ENCODE data around the gene WNT7A. TPM values are rescaled to one million over a fixed set of nuclear protein-coding genes. Genes with fewer than 3 reads are reported as not detected.

The WNT7A gene
- total RNA-seq, 1 experiment from 2014 or later = 1.3 TPM

GRCh38 chr3:13776253-13777050 lies 103.4 kb downstream of the WNT7A start:
- DNase-seq (ENCODE audit: low read depth) = no peak

GRCh38 chr3:13772885-13773745 lies 106.8 kb downstream of the WNT7A start:
- no peak for DNase-seq (ENCODE audit: low read depth)

GRCh38 chr3:13772321-13772745 lies 107.5 kb downstream of the WNT7A start:
- DNase-seq (ENCODE audit: low read depth) = no peak

DNA sequence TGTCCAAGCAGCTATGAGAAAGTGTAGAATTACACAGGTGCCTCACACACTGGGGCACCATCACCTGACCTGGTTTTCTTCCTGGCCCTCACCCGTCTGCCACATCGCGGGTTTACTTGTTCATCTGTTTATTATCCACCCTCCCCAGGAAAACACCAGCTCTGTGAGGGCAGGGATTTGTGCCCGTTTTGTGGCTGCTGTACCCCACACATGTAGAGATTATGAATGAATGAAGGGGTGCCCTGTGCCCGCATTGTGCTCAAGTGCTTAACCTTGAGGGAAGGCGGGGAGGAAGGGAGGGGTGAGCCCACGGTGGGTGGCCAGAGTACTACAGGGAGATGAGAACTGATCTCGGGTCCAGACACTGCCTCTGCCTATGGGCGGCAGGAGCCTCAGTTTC lies 108.4 kb downstream of the WNT7A start:
- no peak for DNase-seq (ENCODE audit: low read depth)

DNA sequence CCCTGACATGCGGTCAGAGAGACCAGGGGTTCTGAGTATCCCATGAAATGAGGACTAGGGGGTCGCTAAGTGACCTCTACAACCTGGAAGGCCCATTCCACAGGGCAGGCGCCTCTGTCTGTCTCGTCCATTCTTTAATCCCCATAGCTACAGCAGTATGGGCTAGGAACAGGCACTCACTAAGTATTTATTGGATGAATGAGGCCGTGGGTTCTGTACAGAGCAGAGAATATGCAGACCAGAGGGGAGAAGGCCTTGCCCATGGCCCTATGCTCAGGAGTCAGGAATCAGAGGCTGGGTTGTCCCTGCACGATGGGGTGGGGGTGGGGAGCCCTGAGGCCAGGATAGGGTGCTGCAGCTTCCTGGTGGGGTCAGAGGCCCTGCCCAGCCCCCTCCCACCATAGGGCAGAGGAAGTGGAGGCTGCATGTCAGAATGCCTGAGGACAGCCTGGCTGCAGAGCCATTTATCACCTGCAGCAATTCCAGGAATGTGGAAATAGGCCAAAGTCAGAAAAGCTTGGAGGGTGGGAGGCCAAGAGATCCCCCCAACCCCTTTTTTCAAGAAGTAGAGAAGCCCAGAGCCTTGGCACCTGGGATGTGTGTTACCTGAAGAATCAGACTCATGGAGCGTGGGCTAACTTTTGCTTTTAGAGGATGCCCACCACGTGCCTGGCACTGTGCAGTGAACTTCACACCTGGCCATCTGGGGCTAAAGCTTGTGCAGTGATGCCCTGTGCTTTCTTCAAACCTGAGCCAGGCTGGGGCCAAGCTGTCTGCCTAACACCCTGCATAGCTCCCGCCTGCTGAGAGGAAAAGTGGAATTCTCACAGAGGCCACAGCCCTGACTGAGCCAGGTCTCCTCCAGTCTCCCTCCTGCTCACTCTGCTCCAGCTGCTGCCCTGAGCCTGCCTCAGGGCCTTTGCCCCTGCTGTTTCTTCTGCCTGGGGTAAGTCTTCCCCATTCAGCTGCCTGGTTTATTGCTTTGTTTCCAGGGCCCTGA lies 109.4 kb downstream of the WNT7A start:
- peak; percentile 19 for DNase-seq (ENCODE audit: low read depth)

DNA sequence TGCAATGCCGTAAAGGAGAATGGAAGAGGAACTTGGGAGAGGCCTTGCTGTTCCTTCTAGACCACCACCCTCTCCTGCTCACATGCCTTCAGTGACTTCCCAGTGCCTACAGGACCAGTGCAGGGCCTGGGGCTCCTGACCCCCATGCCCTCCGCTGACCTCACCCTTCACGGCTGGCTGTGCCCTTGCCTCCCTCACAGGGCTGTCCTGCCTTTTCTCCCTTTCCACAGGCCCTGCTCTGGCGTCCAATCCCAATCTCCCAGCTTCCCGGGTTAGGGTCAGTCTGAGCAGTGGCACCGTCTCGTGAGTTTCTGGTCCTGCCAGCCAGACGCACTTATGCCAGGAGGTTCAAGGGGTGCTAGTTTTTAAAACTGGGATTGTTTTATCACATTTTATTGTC lies 110.4 kb downstream of the WNT7A start:
- DNase-seq (ENCODE audit: low read depth) = no peak

GRCh38 chr3:13768453-13768852 lies 111.4 kb downstream of the WNT7A start:
- DNase-seq (ENCODE audit: low read depth) = no peak

GRCh38 chr3:13767896-13768295 lies 112.0 kb downstream of the WNT7A start:
- DNase-seq (ENCODE audit: low read depth) = no peak

GRCh38 chr3:13767030-13767429 lies 112.8 kb downstream of the WNT7A start:
- DNase-seq (ENCODE audit: low read depth) = no peak

Other genes starting within 250 kb of the WNT7A start
- 39.7 and 46.1 TPM in 2 replicates for gene CHCHD4, start 244.8 kb upstream of the WNT7A start, total RNA-seq (2014; rRNA removed; shearing (Covaris generic))
- gene TMEM43, start 245.0 kb upstream of the WNT7A start, total RNA-seq (2014; rRNA removed; shearing (Covaris generic)) = 86.4 and 98.0 TPM in 2 replicates